Loucy (cell line): ENCODE results near the gene DRAXIN.

Source experiments
- H2AFZ ChIP-seq: fragments of 200-600 bp; sonication (generic); 2 replicates; pipeline ENCODE4 v1.6.0; 2016; ENCODE audit warnings: antibody characterized with exemption, mild to moderate bottlenecking, low read length, moderate library complexity
- H3F3A ChIP-seq: fragments of 200-600 bp; 2 replicates; pipeline ENCODE4 v1.6.0; 2016; ENCODE audit warnings: antibody characterized with exemption, low read depth, mild to moderate bottlenecking
- H3K27me3 ChIP-seq: fragments of 200-600 bp; sonication (generic); 2 replicates; pipeline ENCODE4 v1.6.1; 2014; ENCODE audit warnings: low read length, mild to moderate bottlenecking; ENCODE audit not compliant: insufficient read depth, poor library complexity, severe bottlenecking
- H3K36me3 ChIP-seq: fragments of 200-600 bp; sonication (generic); 2 replicates; pipeline ENCODE4 v1.6.1; 2016; ENCODE audit warnings: low read length; ENCODE audit not compliant: insufficient read depth
- H3K4me1 ChIP-seq: fragments of 200-600 bp; sonication (generic); 2 replicates; pipeline ENCODE4 v1.5.1; 2014; ENCODE audit warnings: low read length, mild to moderate bottlenecking; ENCODE audit not compliant: insufficient read depth, poor library complexity, severe bottlenecking
- H3K4me2 ChIP-seq: fragments of 200-600 bp; sonication (generic); 2 replicates; pipeline ENCODE4 v1.6.0; 2014; ENCODE audit warnings: antibody characterized with exemption, low read length, low read depth, mild to moderate bottlenecking; ENCODE audit not compliant: poor library complexity, severe bottlenecking
- H3K4me3 ChIP-seq: fragments of 200-600 bp; sonication (generic); 2 replicates; pipeline ENCODE4 v1.5.1; 2014; ENCODE audit warnings: low read length, mild to moderate bottlenecking, mixed read lengths; ENCODE audit not compliant: poor library complexity, severe bottlenecking
- H3K79me2 ChIP-seq: fragments of 200-600 bp; sonication (generic); 2 replicates; pipeline ENCODE4 v1.6.1; 2014; ENCODE audit warnings: low read length; ENCODE audit not compliant: insufficient read depth
- H3K9ac ChIP-seq: fragments of 200-600 bp; sonication (generic); 2 replicates; pipeline ENCODE4 v1.6.0; 2014; ENCODE audit warnings: mild to moderate bottlenecking, low read depth, low read length, moderate library complexity; ENCODE audit not compliant: poor library complexity, severe bottlenecking
- H3K9me2 ChIP-seq: fragments of 200-600 bp; sonication (generic); replicated peaks from 2 replicates; pipeline ENCODE4 v1.6.1; 2016; ENCODE audit warnings: low read depth, low read length, mixed read lengths
- H3K9me3 ChIP-seq: fragments of 200-600 bp; sonication (generic); 2 replicates; pipeline ENCODE4 v1.6.1; 2014; ENCODE audit warnings: mild to moderate bottlenecking, antibody characterized with exemption, low read length, low read depth; ENCODE audit not compliant: insufficient read depth
- H4K20me1 ChIP-seq: fragments of 200-600 bp; sonication (generic); 2 replicates; pipeline ENCODE4 v1.6.0; 2014; ENCODE audit warnings: antibody characterized with exemption, low read length, mild to moderate bottlenecking; ENCODE audit not compliant: insufficient read depth, poor library complexity, severe bottlenecking
- CTCF ChIP-seq: fragments of 200-600 bp; sonication (generic); conservative IDR thresholded peaks from 2 replicates; pipeline ENCODE4 v1.5.1; 2014; ENCODE audit warnings: mild to moderate bottlenecking, antibody characterized with exemption, low read length
- EZH2phosphoT487 ChIP-seq: fragments of 200-600 bp; IDR thresholded peaks from 2 replicates; pipeline ENCODE4 v1.6.1; 2018; ENCODE audit warnings: antibody characterized with exemption, mild to moderate bottlenecking, moderate library complexity, borderline replicate concordance

The DRAXIN gene

GRCh38 chr1:11736746-11737639, 45.5 kb downstream of the DRAXIN start:
- H3K9me2 ChIP-seq = no peaks in the 10 kb centered on the region
- H3K9ac ChIP-seq = peak overlapping the region; percentile 81
- H3K4me1 ChIP-seq = peaks cover 70% of the 10 kb centered on the region
- no peaks in the 10 kb centered on the region for H3K36me3 ChIP-seq
- TF ChIP-seq EZH2phosphoT487 (no peak), CTCF (no peak)
- H2AFZ ChIP-seq = peak overlapping the region; percentile 69
- no peaks in the 10 kb centered on the region for H3K9me3 ChIP-seq
- peaks cover 8% of the 10 kb centered on the region; the same call in 1 of the 2 replicates for H3F3A ChIP-seq
- no peaks in the 10 kb centered on the region for H3K79me2 ChIP-seq
- H3K27me3 ChIP-seq = no peaks in the 10 kb centered on the region
- peak overlapping the region; percentile 89 for H3K4me2 ChIP-seq
- H3K4me3 ChIP-seq = peak overlapping the region; percentile 69
- no peaks in the 10 kb centered on the region for H4K20me1 ChIP-seq

- Histone ChIP-seq H3K27me3 (no peaks in the 10 kb centered on the region), H3K9me3 (no peaks in the 10 kb centered on the region), H3K36me3 (no peaks in the 10 kb centered on the region), H3K4me3 (peak overlapping the region; percentile 69), H3F3A (peaks cover 8% of the 10 kb centered on the region; the same call in 1 of the 2 replicates), H3K4me1 (peaks cover 78% of the 10 kb centered on the region), H4K20me1 (no peaks in the 10 kb centered on the region), H3K79me2 (no peaks in the 10 kb centered on the region), H2AFZ (no peak overlapping the region), H3K9me2 (no peaks in the 10 kb centered on the region), H3K9ac (peak overlapping the region; percentile 81), H3K4me2 (peak overlapping the region; percentile 89)
- no peak for TF ChIP-seq EZH2phosphoT487
- TF ChIP-seq CTCF = no peak
Measured at GRCh38 chr1:11738096-11738495, 46.6 kb downstream of the DRAXIN start.

- Histone ChIP-seq H4K20me1 (no peaks in the 10 kb centered on the region), H3K4me1 (peaks cover 78% of the 10 kb centered on the region), H3K4me2 (peak overlapping the region; percentile 89), H3K9me2 (no peaks in the 10 kb centered on the region), H3K9ac (peak overlapping the region; percentile 81), H3K9me3 (no peaks in the 10 kb centered on the region), H3K4me3 (no peak overlapping the region), H2AFZ (no peak overlapping the region), H3K79me2 (no peaks in the 10 kb centered on the region), H3K36me3 (no peaks in the 10 kb centered on the region), H3F3A (peaks cover 8% of the 10 kb centered on the region; the same call in 1 of the 2 replicates), H3K27me3 (no peaks in the 10 kb centered on the region)
- TF ChIP-seq EZH2phosphoT487 (no peak), CTCF (no peak; the same call in 1 of the 2 replicates)
Measured at GRCh38 chr1:11738783-11739182, 47.3 kb downstream of the DRAXIN start.
